Neural cell (in vitro differentiated cells): ENCODE measurements around the gene OR51M1.

ENCODE experiments used
- CTCF ChIP-seq: fragments of 450-650 bp; IDR thresholded peaks from 2 replicates; pipeline ENCODE4 v1.5.1; 2014; ENCODE audit warnings: antibody characterized with exemption, mild to moderate bottlenecking, moderate library complexity; ENCODE audit not compliant: poor library complexity, severe bottlenecking
- EP300 ChIP-seq: fragments of 450-650 bp; conservative IDR thresholded peaks from 2 replicates; pipeline ENCODE4 v1.6.1; 2014; ENCODE audit warnings: antibody characterized with exemption, mild to moderate bottlenecking, moderate library complexity; ENCODE audit not compliant: poor library complexity, severe bottlenecking
- EZH2 ChIP-seq: fragments of 200-600, 300-800 bp; shearing (Covaris generic), sonication (generic); IDR thresholded peaks from 2 replicates; pipeline ENCODE4 v1.6.1; 2014; ENCODE audit warnings: antibody characterized with exemption, low read length, borderline replicate concordance, mild to moderate bottlenecking; ENCODE audit not compliant: insufficient read depth, poor library complexity, severe bottlenecking
- POLR2AphosphoS5 ChIP-seq: IDR thresholded peaks from 2 replicates; pipeline ENCODE4 v1.6.1; 2012
- REST ChIP-seq: IDR thresholded peaks from 2 replicates; pipeline ENCODE4 v1.6.1; 2012; ENCODE audit warnings: borderline replicate concordance

GRCh38 chr11:5366856-5367255 is 16.8 kb upstream of the OR51M1 start:
- TF ChIP-seq CTCF: no peak
- TF ChIP-seq EZH2: no peak
- TF ChIP-seq REST: no peak
- TF ChIP-seq EP300: no peak
- TF ChIP-seq POLR2AphosphoS5: no peak
